Fibroblast of skin of left quadriceps (primary cell): Measurements from ENCODE around the gene PCNX2.
"Not testable (repeated sequence)": the region's sequence is repeated elsewhere in the genome, so short reads cannot be mapped to it uniquely, and the experiment has no call there.

Source experiments
- DNase-seq, 2 experiments: peaks; one replicate each; pipeline ENCODE4 v3.0.0-alpha.2; 2013; ENCODE audit warnings: low read depth in 2 of 2

PCNX2 gene

GRCh38 chr1:233107130-233107660, 188.3 kb downstream of the PCNX2 start:
- DNase-seq = no peak

- DNase-seq = peak; percentile 53 to 67
Measured at GRCh38 chr1:233105225-233105624, 190.3 kb downstream of the PCNX2 start.

GRCh38 chr1:233102341-233102740, 193.2 kb downstream of the PCNX2 start:
- no peak for DNase-seq

- DNase-seq = no peak
Measured at GRCh38 chr1:233097959-233098580, 197.5 kb downstream of the PCNX2 start.

GRCh38 chr1:233097546-233097945, 198.0 kb downstream of the PCNX2 start:
- no peak for DNase-seq

DNA sequence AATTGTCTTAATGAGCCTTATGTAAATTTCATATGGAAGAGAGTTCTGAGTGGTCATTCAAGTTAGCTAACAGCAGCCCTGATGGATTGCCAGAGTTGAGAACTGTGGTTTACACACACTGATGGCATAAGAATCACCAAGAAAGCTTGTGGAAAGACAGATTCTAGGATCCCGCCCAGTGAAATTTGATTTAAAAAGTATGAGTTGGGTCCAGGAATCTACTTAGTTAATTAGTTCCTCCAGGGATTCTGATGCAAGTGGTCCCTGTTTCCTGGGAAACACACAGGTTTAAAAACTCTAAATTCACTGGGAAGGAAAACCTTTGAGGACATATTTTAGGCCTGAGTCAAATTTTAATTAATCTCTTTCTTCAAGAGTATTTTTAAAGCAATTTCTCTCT, 200.8 kb downstream of the PCNX2 start:
- no peak for DNase-seq

DNA sequence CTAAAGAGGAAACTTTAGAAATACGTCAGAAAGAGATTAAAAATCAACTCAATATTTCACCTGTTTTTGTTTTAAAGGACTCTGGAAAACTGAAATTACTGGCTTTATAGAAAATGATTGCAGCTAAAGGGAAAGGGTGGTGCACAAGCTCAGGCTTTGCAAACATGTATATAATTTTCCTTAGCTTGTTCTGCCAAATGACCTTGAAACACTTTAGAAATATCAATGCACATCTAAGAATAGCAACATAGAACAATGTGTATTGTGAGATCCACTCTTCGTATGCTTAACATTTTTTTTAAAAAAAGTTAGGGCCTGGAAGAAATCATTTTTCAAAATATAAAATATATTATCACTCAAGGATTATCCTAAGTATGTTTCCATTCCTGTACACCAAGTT, 201.3 kb downstream of the PCNX2 start:
- no peak for DNase-seq

GRCh38 chr1:233090746-233091494, 204.6 kb downstream of the PCNX2 start:
- DNase-seq = no peak

- no peak for DNase-seq
Measured at GRCh38 chr1:233089251-233089650, 206.3 kb downstream of the PCNX2 start.

DNA sequence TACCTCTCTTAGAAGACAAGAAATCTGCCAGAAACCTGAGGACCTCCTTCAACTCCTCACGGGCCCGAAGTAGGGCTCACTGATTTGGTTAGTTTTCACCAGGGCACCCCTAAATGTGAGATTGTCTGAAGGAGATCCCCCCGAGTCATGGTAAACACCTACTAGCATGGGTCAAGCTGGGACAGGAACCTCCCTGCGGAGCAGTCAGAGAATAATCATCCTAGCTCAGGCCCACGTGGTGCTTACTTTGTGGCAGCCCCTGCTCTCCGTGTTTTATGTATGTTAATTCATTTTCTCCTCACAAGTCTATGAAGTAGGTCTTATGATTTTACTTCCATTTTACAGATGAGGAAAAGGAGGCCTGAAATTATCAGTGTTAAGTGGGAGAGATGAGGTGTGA, 206.9 kb downstream of the PCNX2 start:
- no peak for DNase-seq

- no peak for DNase-seq
Measured at GRCh38 chr1:233086961-233087881, 208.3 kb downstream of the PCNX2 start.

DNA sequence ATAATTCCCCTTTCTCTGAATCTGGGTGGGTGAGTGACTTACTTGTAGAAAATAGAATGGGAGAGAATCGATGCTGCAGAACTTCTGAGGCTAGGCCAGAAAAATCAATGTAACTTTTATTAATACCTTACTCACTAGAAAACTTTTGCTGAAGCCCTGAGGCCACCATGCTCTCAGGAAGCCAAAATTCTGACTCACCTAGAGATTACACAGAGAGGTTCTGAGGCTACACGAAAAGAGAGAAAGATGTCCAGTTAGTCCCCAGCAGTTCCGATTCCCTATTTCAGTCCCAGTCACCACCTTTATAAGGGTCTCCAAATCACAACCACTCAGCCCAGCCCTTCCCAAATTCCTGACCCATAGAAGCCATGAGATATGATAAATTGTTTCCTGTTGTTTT, 210.0 kb downstream of the PCNX2 start:
- no peak for DNase-seq

- no peak for DNase-seq
Measured at GRCh38 chr1:233082778-233083550, 212.6 kb downstream of the PCNX2 start.

GRCh38 chr1:233081735-233082134, 213.8 kb downstream of the PCNX2 start:
- DNase-seq = no peak

DNA sequence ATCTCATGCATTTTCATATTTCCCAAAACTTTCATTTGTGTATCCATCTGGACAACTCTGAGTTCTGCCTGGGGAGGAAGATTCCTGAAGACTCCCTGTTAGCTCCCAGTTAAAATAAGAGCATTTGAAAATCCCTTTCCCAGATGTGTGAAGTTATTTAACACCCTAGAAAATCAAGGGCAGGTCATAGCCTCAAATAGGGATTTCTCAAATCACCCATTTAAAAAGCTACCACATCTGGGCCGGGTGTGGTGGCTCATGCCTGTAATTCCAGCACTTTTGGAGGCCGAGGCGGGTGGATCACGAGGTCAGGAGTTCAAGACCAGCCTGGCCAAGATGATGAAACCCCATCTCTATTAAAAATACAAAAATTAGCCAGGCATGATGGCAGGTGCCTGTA, 214.7 kb downstream of the PCNX2 start:
- DNase-seq = not testable (repeated sequence)

GRCh38 chr1:233080286-233080685, 215.2 kb downstream of the PCNX2 start:
- no peak for DNase-seq

- no peak for DNase-seq
Measured at GRCh38 chr1:233079574-233079973, 216.0 kb downstream of the PCNX2 start.

DNA sequence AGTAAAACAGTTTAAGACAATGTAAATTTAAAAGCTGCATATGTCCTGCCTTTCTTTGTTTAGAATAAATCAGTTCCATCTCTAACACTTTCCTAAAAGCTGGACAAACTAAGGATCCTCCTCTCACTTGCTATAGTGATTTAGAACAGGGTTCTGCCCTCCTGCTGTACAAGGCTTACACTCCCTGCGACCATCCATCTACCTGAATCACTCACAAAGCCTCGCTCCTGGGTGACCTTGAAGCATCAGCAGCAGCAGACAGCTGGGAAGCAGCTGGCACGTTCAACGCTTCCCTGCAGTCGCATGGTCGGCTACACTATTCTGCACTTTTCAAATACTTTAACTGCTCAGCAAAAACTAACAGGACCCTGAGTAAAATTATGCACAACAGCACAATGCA, 217.1 kb downstream of the PCNX2 start:
- DNase-seq = no peak

DNA sequence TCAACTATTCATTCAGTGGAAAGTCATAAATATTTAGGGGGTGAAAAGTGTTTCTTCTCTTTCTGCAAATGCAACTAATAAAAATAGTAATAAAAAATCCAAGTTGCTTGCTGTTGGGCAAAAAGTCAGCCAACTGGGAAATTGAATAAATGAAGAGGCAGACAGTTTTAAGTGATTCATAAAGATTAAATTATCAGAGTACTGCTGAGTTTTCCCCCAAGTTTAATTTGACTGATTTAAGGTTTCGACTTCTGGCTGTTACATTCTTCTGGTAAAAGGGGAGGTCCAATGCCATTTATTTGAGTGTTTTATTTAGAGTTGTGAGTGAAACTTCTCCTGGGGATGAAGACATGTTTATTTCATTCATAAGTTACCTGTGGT, 219.6 kb downstream of the PCNX2 start:
- DNase-seq = no peak

GRCh38 chr1:233066087-233066486, 229.4 kb downstream of the PCNX2 start:
- no peak for DNase-seq

DNA sequence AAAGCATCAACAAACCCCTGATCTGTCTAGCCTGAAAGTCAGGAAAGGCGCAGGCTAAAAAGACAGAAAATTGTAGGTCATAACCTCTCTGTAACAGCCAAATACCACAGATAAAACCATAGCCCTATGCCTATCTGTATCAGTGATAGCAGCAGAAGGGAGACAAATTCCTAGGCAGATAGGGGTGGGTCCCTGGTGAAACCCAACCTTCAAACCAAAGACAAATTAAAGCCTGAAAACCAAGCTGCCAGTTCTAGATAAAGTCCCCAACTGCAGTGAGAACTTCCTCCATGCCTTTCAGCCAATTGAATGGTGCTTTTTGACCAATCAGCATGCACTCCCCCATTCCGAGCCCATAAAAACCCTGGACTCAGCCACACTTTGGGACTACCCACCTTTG, 229.8 kb downstream of the PCNX2 start:
- DNase-seq = no peak

DNA sequence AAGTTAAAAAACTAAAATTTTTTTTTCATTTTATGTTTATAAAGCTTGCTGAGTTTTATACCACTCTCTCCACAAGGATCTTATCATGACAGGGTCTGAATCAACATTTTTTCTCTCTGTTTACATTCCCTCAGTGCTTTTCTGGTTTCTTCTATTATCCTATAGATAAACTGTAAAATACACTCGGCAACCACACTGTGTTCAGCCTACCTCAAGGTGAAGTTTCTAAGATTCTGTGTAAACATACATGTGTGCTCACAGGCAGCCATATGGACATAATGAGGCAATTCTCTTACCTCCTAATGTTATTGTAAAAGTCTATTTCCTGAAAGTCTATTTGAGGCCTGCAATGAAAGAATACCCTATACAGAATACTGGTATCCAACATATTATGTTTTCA, 230.5 kb downstream of the PCNX2 start:
- no peak for DNase-seq
